HG02970 (cell line): ENCODE results near the gene GOLT1A.

Experiments used
- ATAC-seq: cut with Tn5 transposase; IDR thresholded peaks from one replicate; pipeline ENCODE4 v1.9.1; 2021; ENCODE audit warnings: mild to moderate bottlenecking, moderate library complexity, moderate number of reproducible peaks; ENCODE audit not compliant: unreplicated experiment, low FRiP score

Gene GOLT1A

GRCh38 chr1:204194771-204195170 lies 19.0 kb downstream of the GOLT1A start:
- no peak for ATAC-seq

DNA sequence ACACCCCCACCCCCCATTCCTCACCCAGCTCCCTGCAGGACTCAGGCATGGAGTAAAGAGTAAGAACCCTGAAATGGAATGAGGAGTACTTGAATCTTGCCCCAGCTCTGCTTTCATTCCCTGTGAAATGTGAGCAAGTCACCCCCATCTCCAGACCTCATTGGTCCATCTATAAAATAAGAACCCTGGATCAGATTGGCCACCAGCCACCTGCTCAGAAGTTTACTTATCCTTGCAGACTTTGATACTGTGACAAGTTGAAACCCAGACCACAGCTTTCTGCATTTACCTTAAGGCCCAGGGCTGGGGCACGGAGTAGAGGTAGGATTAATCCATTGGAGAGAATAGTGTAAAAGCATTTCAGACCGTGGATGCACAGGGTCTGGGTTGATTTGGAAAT lies 19.7 kb downstream of the GOLT1A start:
- no peak for ATAC-seq

DNA sequence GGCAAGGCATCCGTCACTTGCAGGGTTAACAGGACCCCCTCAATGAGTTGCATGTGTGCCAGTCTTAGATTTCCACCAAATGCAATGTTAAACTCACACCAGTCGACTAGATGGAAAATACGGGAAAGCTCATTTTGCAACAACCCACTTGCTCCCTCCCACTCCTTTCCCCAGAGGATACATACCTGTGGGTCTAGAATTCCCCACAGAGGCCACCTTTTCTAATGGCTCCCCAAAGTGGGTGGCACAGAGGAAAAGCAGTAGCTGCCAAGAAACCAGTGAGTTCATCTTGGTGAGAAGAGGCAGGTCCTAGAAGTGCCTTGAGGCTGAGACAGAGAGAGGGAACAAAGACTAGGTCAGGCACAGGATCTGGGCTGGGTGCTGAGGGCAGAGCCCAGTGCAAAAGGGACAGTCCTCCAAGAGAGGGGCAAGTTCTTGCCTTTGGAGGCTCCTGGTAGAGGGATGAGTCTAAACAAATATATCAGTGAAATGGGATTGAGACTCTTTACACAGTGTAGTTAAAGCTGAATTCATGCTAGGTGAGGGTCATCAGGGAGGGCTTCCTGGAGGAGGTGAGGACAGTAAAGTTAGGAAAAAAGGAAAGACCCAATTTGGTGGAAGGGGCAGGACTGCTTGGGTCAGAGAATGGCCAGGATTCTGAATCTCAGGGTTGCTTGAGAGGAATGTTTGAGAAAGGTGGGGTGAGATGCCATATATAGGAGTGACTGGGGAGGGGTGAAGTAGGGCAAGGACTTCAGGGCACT lies 21.0 kb downstream of the GOLT1A start:
- no peak for ATAC-seq

GRCh38 chr1:204192046-204192445 lies 21.7 kb downstream of the GOLT1A start:
- no peak for ATAC-seq

GRCh38 chr1:204191456-204191855 lies 22.3 kb downstream of the GOLT1A start:
- ATAC-seq: no peak

GRCh38 chr1:204190212-204191211 lies 23.3 kb downstream of the GOLT1A start:
- no peak for ATAC-seq

DNA sequence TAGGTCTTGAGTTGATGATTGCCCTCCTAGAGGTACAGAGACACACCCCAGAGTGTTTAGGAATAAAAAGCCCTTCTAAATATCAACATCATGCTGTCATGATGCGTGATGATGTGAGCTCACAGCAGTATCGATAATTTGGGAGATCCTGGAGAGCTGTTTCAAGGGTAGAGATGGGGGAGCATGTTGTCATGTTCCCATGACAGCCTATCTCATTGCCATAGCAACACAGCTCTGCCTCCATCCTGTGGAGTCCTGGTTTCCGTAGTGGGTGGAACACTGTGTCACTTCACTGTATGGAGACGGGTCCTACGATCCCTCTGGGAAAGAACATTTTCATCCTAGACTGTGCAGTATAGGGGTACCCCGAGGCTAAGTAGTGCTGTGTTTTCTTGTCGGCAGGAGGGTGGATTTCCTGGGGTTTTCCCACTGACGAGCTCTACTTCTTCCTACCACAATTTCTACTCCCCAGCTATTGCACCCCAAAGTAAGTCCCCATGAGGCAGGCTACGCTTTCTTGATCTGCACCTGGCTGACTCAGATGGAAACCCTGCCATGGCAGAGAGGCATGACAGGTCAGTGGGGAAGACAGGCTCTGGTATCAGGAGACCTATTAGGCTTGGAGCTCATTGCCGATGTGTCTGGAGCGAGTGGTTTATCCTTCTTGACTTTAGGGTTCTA lies 24.7 kb downstream of the GOLT1A start:
- no peak for ATAC-seq

DNA sequence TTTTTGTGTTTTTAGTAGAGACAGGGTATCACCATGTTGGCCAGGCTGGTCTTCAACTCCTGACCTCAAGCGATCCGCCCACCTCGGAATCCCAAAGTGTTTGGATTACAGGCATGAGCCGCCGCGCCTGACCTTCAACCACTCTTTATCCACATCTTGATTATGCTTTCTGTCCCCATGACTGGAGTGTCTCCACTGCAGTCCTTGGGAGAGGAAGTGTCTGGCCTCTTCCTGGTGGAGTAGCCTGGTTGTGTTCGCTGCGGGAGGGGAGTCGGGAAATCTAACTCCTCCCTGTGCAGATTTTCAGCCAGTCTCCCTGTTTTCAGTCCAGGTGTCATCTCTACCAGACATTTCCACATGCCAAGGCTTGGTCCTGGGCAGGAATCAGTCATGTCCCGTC lies 27.2 kb downstream of the GOLT1A start:
- no peak for ATAC-seq

DNA sequence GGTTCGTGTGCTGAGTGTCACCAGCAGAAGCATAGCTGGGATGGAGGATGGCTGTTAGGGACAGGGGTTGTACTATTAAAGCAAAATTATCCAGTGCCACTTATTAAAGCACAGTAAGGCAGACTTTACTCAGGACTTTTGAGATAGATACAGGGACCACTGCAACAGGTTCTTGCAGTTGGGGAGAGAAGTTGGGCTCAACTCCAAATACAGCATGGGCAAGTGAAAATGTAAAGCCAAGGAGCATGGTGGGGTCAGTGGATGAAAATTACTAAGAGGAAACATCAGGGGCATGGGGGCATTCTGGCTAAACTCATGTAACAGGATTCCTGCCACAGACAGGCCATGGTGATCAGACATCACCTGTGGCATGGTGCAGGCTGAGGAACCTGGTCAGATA lies 32.7 kb downstream of the GOLT1A start:
- no peak for ATAC-seq

DNA sequence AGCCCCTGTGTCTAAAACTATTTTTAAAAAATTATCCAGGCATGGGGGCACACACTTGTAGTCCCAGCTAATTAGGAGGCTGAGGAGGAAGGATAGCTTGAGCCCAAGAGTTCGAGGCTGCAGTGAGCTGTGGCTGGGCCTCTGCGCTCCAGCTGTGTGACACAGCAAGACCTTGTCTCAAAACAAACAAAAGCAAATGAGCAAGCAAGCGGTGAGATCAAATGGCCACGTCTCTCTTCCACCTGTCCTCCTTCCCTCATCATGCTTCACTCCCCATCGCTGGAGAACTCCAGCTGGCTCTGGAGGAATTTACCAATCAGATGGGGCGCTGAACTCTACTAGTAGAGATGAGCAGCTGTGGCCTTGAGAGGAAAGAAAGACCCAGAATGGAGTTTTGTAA lies 33.7 kb downstream of the GOLT1A start:
- no peak for ATAC-seq

GRCh38 chr1:204178487-204179281 lies 35.1 kb downstream of the GOLT1A start:
- ATAC-seq: no peak

DNA sequence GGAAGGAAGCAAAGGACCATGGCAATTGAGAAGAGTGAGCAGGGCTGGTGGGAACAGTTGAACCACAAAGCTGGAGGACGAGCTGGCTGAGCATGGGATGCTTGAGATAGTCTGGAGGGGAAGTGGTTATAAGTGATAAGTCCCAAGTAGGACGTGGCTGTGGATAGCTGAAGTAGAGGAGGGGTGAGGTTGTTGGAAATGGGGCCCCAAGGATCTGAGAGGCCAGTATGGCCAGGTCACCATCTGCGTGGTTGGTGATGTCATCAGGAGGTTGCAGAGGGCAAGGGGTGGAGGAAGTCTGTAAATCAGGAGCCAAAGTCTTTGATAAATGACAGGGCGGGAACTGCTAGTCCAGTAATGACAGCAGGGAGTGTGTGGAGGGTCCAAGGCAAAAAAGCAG lies 36.7 kb downstream of the GOLT1A start:
- ATAC-seq: no peak

- ATAC-seq: no peak
Measured at GRCh38 chr1:204176049-204176448, 37.7 kb downstream of the GOLT1A start.

- no peak for ATAC-seq
Measured at GRCh38 chr1:204174958-204175357, 38.8 kb downstream of the GOLT1A start.

- ATAC-seq: no peak
Measured at GRCh38 chr1:204172404-204173029, 41.3 kb downstream of the GOLT1A start.

DNA sequence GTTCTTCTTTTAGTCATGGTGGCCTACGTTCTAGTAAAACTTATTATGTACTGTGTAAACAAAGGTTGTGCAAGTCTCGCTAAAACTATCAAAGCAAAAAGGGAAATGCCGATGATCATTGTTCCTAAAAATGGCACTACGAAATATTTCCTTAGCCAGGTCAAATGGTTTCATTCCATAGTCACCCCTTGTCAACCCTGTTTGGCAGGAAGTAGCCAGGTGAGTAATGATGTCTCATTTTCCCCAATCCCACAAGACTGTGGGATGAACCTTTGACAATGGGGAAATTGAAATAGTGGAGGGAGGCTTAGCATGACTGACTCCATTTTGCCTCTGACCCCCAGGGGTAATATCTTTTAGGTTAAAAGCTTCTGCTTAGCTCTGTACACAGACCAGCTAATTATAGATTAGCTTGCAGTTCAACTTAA lies 42.0 kb downstream of the GOLT1A start:
- no peak for ATAC-seq

GRCh38 chr1:204170494-204171155 lies 43.2 kb downstream of the GOLT1A start:
- ATAC-seq: no peak

GRCh38 chr1:204169858-204170257 lies 43.9 kb downstream of the GOLT1A start:
- ATAC-seq: no peak

- no peak for ATAC-seq
Measured at GRCh38 chr1:204167730-204168129, 46.1 kb downstream of the GOLT1A start.
